SH-SY5Y (cell line): ENCODE measurements around the gene CAMTA1.

Source experiments
- GATA2 ChIP-seq: IDR thresholded peaks from 2 replicates; pipeline ENCODE4 v1.6.1; 2011; ENCODE audit warnings: mild to moderate bottlenecking, low read depth, low read length
- GATA3 ChIP-seq: IDR thresholded peaks from 2 replicates; pipeline ENCODE4 v1.6.1; 2011; ENCODE audit warnings: low read depth, mild to moderate bottlenecking, low read length, moderate library complexity

DNA sequence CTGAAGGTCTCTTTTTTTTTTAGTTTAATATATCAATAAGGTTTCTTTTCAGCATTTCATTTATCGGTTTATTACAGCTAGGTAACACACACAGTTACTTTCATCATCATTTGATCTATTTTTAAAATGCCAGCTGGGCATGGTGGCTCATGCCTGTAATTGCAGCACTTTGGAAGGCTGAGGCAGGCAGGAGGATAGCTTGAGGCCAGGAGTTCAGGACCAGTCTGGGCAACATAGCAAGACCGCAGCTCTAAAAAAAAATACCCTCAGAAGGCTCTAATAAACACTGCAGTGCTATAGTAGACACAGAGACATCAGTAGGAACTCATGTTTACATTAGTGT is 937.4 kb downstream of the CAMTA1 start:
- no peak for TF ChIP-seq GATA3
- no peak for TF ChIP-seq GATA2
